G401 (cell line): ENCODE measurements around the gene TMEM204. TPM values are rescaled to one million over a fixed set of nuclear protein-coding genes. Genes with fewer than 3 reads are reported as not detected.

Experiments
- DNase-seq: peaks from one replicate; pipeline ENCODE4 v3.0.0-alpha.2; 2015; ENCODE audit warnings: low spot score
- in situ Hi-C: cut with HindIII; loops from 2 replicates; pipeline ENCODE4 v1.10.0; 2016; ENCODE audit warnings: low sequenced_read_pairs, mixed read lengths
- total RNA-seq: library from RNA; depleted of rRNA; stranded (reverse); fragments of >200 nt; shearing (Covaris generic); gene quantifications from 2 replicates; pipeline ENCODE4 v1.2.3, GENCODE V29; 2014

Gene TMEM204
- total RNA-seq, 1 experiment from 2014 or later, result not detected

GRCh38 chr16:1550069-1550468 lies 16.6 kb downstream of the TMEM204 start:
- in situ Hi-C loops, result no loop called here

GRCh38 chr16:1550696-1551095 lies 17.2 kb downstream of the TMEM204 start:
- in situ Hi-C loops, result no loop called here
- DNase-seq, result no peak

More at GRCh38 chr16:1550069-1550468, 16.6 kb downstream of the TMEM204 start:
- DNase-seq, result peak; percentile 62

- DNase-seq, result no peak
- in situ Hi-C loops, result no loop called here
Measured at GRCh38 chr16:1551166-1551565, 17.7 kb downstream of the TMEM204 start.

- in situ Hi-C loops, result no loop called here
Measured at GRCh38 chr16:1552129-1552528, 18.7 kb downstream of the TMEM204 start.

GRCh38 chr16:1553946-1554825 lies 20.7 kb downstream of the TMEM204 start:
- in situ Hi-C loops, result no loop called here
- peak; percentile 85 for DNase-seq

More at GRCh38 chr16:1552129-1552528, 18.7 kb downstream of the TMEM204 start:
- no peak for DNase-seq

GRCh38 chr16:1554826-1555445 lies 21.5 kb downstream of the TMEM204 start:
- in situ Hi-C loops, result no loop called here
- no peak for DNase-seq

GRCh38 chr16:1556254-1556653 lies 22.8 kb downstream of the TMEM204 start:
- peak; percentile 56 for DNase-seq
- in situ Hi-C loops, result no loop called here

GRCh38 chr16:1557074-1557473 lies 23.6 kb downstream of the TMEM204 start:
- no peak for DNase-seq
- in situ Hi-C loops, result no loop called here

GRCh38 chr16:1557576-1557975 lies 24.1 kb downstream of the TMEM204 start:
- in situ Hi-C loops, result no loop called here
- DNase-seq, result no peak

- in situ Hi-C loops, result no loop called here
Measured at GRCh38 chr16:1559446-1559975, 26.0 kb downstream of the TMEM204 start.

GRCh38 chr16:1560153-1560552 lies 26.7 kb downstream of the TMEM204 start:
- in situ Hi-C loops, result no loop called here
- peak; percentile 55 for DNase-seq

More at GRCh38 chr16:1559446-1559975, 26.0 kb downstream of the TMEM204 start:
- DNase-seq, result no peak

GRCh38 chr16:1560866-1561265 lies 27.4 kb downstream of the TMEM204 start:
- in situ Hi-C loops, result no loop called here
- no peak for DNase-seq

GRCh38 chr16:1561266-1561665 lies 27.8 kb downstream of the TMEM204 start:
- DNase-seq, result no peak
- in situ Hi-C loops, result no loop called here

GRCh38 chr16:1561836-1562235 lies 28.4 kb downstream of the TMEM204 start:
- no peak for DNase-seq
- in situ Hi-C loops, result no loop called here

GRCh38 chr16:1563786-1564185 lies 30.3 kb downstream of the TMEM204 start:
- in situ Hi-C loops, result no loop called here
- no peak for DNase-seq

GRCh38 chr16:1564325-1564724 lies 30.9 kb downstream of the TMEM204 start:
- in situ Hi-C loops, result no loop called here
- DNase-seq, result no peak

- in situ Hi-C loops, result no loop called here
- DNase-seq, result peak; percentile 88
Measured at GRCh38 chr16:1565083-1565805, 31.8 kb downstream of the TMEM204 start.

- DNase-seq, result no peak
- in situ Hi-C loops, result no loop called here
Measured at GRCh38 chr16:1567988-1568387, 34.5 kb downstream of the TMEM204 start.

GRCh38 chr16:1571012-1571671 lies 37.7 kb downstream of the TMEM204 start:
- no peak for DNase-seq
- in situ Hi-C loops, result no loop called here
